CD14-positive monocyte (primary cell): ENCODE results near the gene CHST2. TPM values are rescaled to one million over a fixed set of nuclear protein-coding genes. Genes with fewer than 3 reads are reported as not detected.

Experiments
- DNase-seq, 3 donors: peaks; one replicate each; pipeline ENCODE4 v3.0.0-alpha.2; 2011 to 2022
- H2AFZ ChIP-seq: 2 replicates; pipeline ENCODE4 v1.6.0; 2012; ENCODE audit warnings: mild to moderate bottlenecking, low read depth, low read length, inconsistent platforms; ENCODE audit not compliant: insufficient read depth, poor library complexity, severe bottlenecking
- H3K27ac ChIP-seq, 2 donors: 1 replicate in 1 of 2; 2 replicates in 1 of 2; pipeline ENCODE4 v1.5.1; 2012 to 2013; ENCODE audit warnings: low read length in 2 of 2, control low read depth in 1 of 2, inconsistent platforms in 1 of 2, low read depth in 1 of 2, mild to moderate bottlenecking in 1 of 2
- H3K27me3 ChIP-seq, 2 donors: one replicate each; pipeline versions ENCODE4 v1.6.0 to v1.6.1; 2011 to 2013; ENCODE audit warnings: low read length in 2 of 2; ENCODE audit not compliant: control insufficient read depth in 2 of 2, insufficient read depth in 2 of 2
- H3K36me3 ChIP-seq, 2 donors: replicated peaks in 1 of 2; 1 replicate in 1 of 2; 2 replicates in 1 of 2; pipeline versions ENCODE4 v1.5.1 to v1.6.1; 2012 to 2013; ENCODE audit warnings: low read length in 2 of 2, control low read depth in 1 of 2, inconsistent platforms in 1 of 2, mild to moderate bottlenecking in 1 of 2; ENCODE audit not compliant: insufficient read depth in 2 of 2, control insufficient read depth in 1 of 2
- H3K4me1 ChIP-seq, 2 donors: 1 replicate in 1 of 2; 2 replicates in 1 of 2; pipeline versions ENCODE4 v1.5.1 to v1.6.1; 2012 to 2013; ENCODE audit warnings: low read length in 2 of 2, control low read depth in 1 of 2, inconsistent platforms in 1 of 2, mild to moderate bottlenecking in 1 of 2, moderate library complexity in 1 of 2; ENCODE audit not compliant: insufficient read depth in 2 of 2, control insufficient read depth in 1 of 2
- H3K4me2 ChIP-seq: replicated peaks from 2 replicates; pipeline ENCODE3; 2012; ENCODE audit warnings: low read length, moderate library complexity, mild to moderate bottlenecking; ENCODE audit not compliant: poor library complexity, severe bottlenecking; ENCODE audit errors: extremely low read depth
- H3K4me3 ChIP-seq, 3 experiments: fragments of 200-600 bp in 1 of 3; sonication (generic) in 1 of 3; replicated peaks in 1 of 3; 1 replicate in 2 of 3; 2 replicates in 1 of 3; pipeline ENCODE4 v1.5.1; 2011 to 2013; ENCODE audit warnings: low read length in 3 of 3, mild to moderate bottlenecking in 3 of 3, control low read depth in 2 of 3, low read depth in 2 of 3, inconsistent platforms in 1 of 3, moderate library complexity in 1 of 3
- H3K79me2 ChIP-seq: 2 replicates; pipeline ENCODE4 v1.6.0; 2012; ENCODE audit warnings: mild to moderate bottlenecking, control low read depth, inconsistent platforms, low read length, moderate library complexity; ENCODE audit not compliant: insufficient read depth
- H3K9ac ChIP-seq: 2 replicates; pipeline ENCODE4 v1.6.0; 2017; ENCODE audit warnings: low read length, mild to moderate bottlenecking; ENCODE audit not compliant: insufficient read depth, poor library complexity, severe bottlenecking
- H3K9me3 ChIP-seq, 2 donors: replicated peaks in 1 of 2; 1 replicate in 1 of 2; 2 replicates in 1 of 2; pipeline versions ENCODE4 v1.5.1 to v1.6.1; 2012 to 2013; ENCODE audit warnings: low read length in 2 of 2, control low read depth in 1 of 2; ENCODE audit not compliant: control insufficient read depth in 1 of 2, insufficient read depth in 1 of 2
- H4K20me1 ChIP-seq: 2 replicates; pipeline ENCODE4 v1.6.0; 2012; ENCODE audit warnings: mild to moderate bottlenecking, low read length, control low read depth, moderate library complexity; ENCODE audit not compliant: insufficient read depth
- H3K27ac Mint-ChIP-seq, 7 donors: one replicate each; pipeline ENCODE4 v1.8.0; 2020; ENCODE audit warnings: mild to moderate bottlenecking in 7 of 7, mixed read lengths in 7 of 7, moderate library complexity in 6 of 7, inconsistent platforms in 2 of 7
- H3K27me3 Mint-ChIP-seq, 3 donors: one replicate each; pipeline ENCODE4 v1.8.0; 2021 to 2022; ENCODE audit warnings: low read depth in 3 of 3, mild to moderate bottlenecking in 3 of 3, mixed read lengths in 3 of 3, moderate library complexity in 3 of 3, inconsistent platforms in 1 of 3
- H3K36me3 Mint-ChIP-seq, 2 donors: one replicate each; pipeline ENCODE4 v1.8.0; 2020; ENCODE audit warnings: mixed read lengths in 2 of 2, inconsistent platforms in 1 of 2, mild to moderate bottlenecking in 1 of 2
- H3K4me1 Mint-ChIP-seq: one replicate; pipeline ENCODE4 v1.8.0; 2020; ENCODE audit warnings: mild to moderate bottlenecking, mixed read lengths
- H3K4me3 Mint-ChIP-seq, 2 donors: one replicate each; pipeline ENCODE4 v1.8.0; 2020; ENCODE audit warnings: mild to moderate bottlenecking in 2 of 2, mixed read lengths in 2 of 2, moderate library complexity in 1 of 2
- H3K9me3 Mint-ChIP-seq, 7 donors: one replicate each; pipeline ENCODE4 v1.8.0; 2020 to 2022; ENCODE audit warnings: mixed read lengths in 7 of 7, mild to moderate bottlenecking in 6 of 7, moderate library complexity in 6 of 7, inconsistent platforms in 2 of 7
- CTCF ChIP-seq: fragments of 200-600 bp; IDR thresholded peaks from one replicate; pipeline ENCODE4 v1.8.0; 2022; ENCODE audit warnings: antibody characterized with exemption, mild to moderate bottlenecking
- WGBS: methylation state at CpG from one replicate; pipeline ENCODE4 v1.1.5; 2013; ENCODE audit warnings: missing lambda C conversion rate; ENCODE audit not compliant: insufficient coverage; 5-methylcytosine and 5-hydroxymethylcytosine counted together
- intact Hi-C, 2 donors: fragments of 100-400 bp; cut with micrococcal nuclease; formaldehyde crosslinking; loops; one replicate each; pipeline versions ENCODE4 v1.15.0 to v1.15.1; 2023
- polyA plus RNA-seq, 3 donors: library from polyadenylated mRNA; depleted of rRNA in 1 of 3; unstranded in 2 of 3; stranded (reverse) in 1 of 3; fragments of 300-500 nt in 2 of 3; fragments of >200 nt in 1 of 3; fragmentation: Illumina TruSeq in 2 of 3; gene quantifications; 1 replicate in 2 of 3; 2 replicates in 1 of 3; pipeline ENCODE4 v1.2.3, GENCODE V29; 2012 to 2021

The CHST2 gene
- polyA plus RNA-seq, 3 donors = 6.1 to 18.0 (median 9.6) TPM

DNA sequence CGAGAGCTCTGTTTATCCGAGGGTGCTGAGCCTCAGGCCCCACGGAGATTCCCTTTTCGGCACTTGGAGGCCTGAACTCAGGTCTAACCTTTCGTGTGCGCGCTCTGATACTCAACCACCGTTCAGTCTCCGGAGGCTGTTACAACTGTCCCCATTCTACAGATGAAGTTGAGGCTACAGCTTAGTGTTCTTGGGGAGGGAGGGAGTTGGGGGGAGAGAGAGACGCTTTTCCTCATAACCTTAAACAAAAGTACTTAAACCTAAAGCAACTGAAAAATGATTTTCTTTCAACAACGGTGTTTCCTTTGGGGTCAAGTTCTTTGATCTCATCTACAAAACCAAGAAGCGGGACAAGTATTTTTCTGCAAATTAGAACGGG, 952 bp upstream of the CHST2 start:
- no peak for DNase-seq
- Mint-ChIP-seq H3K4me1 (peaks cover 30% of the 10 kb centered on the region), H3K27ac (peak overlapping the region in 5 of 7 donors; percentile 57 to 87 (median 80)), H3K9me3 (peaks cover 0 to 5% (median 0%) of the 10 kb centered on the region in 7 donors), H3K36me3 (peaks cover 5 to 8% of the 10 kb centered on the region in 2 donors), H3K4me3 (peak overlapping the region; percentile 94 to 95), H3K27me3 (peaks cover 17 to 20% (median 17%) of the 10 kb centered on the region in 3 donors)
- H3K4me1 ChIP-seq = peaks cover 31 to 48% of the 10 kb centered on the region in 2 donors
- peak overlapping the region; percentile 99 for H2AFZ ChIP-seq
- H3K36me3 ChIP-seq = no peaks in the 10 kb centered on the region
- H3K27me3 ChIP-seq = peaks cover 0 to 5% of the 10 kb centered on the region in 2 donors
- peak overlapping the region; percentile 77 for H3K9ac ChIP-seq
- no peaks in the 10 kb centered on the region for H4K20me1 ChIP-seq
- H3K4me2 ChIP-seq = peak overlapping the region; percentile 98
- 71% methylated on average over 8 of the region's 13 CpGs for WGBS
- intact Hi-C loops = no loop called here
- no peaks in the 10 kb centered on the region for H3K9me3 ChIP-seq
- H3K4me3 ChIP-seq = peak overlapping the region; percentile 46 to 98 (median 94)
- peaks cover 28% of the 10 kb centered on the region for H3K79me2 ChIP-seq
- peak overlapping the region; percentile 72 to 85 for H3K27ac ChIP-seq
- TF ChIP-seq CTCF = no peak

- H3K9me3 Mint-ChIP-seq = peaks cover 0 to 5% (median 0%) of the 10 kb centered on the region in 7 donors
- peaks cover 41% of the 10 kb centered on the region for H3K79me2 ChIP-seq
Measured at GRCh38 chr3:143119974-143120715, 574 bp downstream of the CHST2 start.

More at GRCh38 chr3:143119974-143120715, 574 bp downstream of the CHST2 start:
- no peaks in the 10 kb centered on the region for H3K36me3 ChIP-seq
- peaks cover 0 to 5% of the 10 kb centered on the region in 2 donors for H3K27me3 ChIP-seq
- H3K4me1 ChIP-seq = peaks cover 41 to 63% of the 10 kb centered on the region in 2 donors
- peak overlapping the region; percentile 99 for H2AFZ ChIP-seq
- Mint-ChIP-seq H3K4me1 (peaks cover 42% of the 10 kb centered on the region), H3K27me3 (peaks cover 13 to 20% (median 17%) of the 10 kb centered on the region in 3 donors), H3K4me3 (peak overlapping the region; percentile 93 to 95), H3K36me3 (peaks cover 5 to 8% of the 10 kb centered on the region in 2 donors), H3K27ac (peak overlapping the region in 6 of 7 donors; percentile 46 to 91 (median 64))
- no peak for TF ChIP-seq CTCF
- H3K4me2 ChIP-seq = peak overlapping the region; percentile 98
- DNase-seq = peak in 1 of 3 donors; percentile 15
- peak overlapping the region; percentile 70 to 98 (median 94) for H3K4me3 ChIP-seq
- WGBS = under 1% methylated on average over 84 of the region's 85 CpGs
- peak overlapping the region in 1 of 2 donors; percentile 85 for H3K27ac ChIP-seq
- intact Hi-C loops = loop anchor here (5.0 to 10.0 kb wide), 4 partner anchors 42 to 552 kb away; no protein-coding TSS in a partner anchor
- H3K9me3 ChIP-seq = no peaks in the 10 kb centered on the region
- H4K20me1 ChIP-seq = no peaks in the 10 kb centered on the region
- H3K9ac ChIP-seq = peak overlapping the region; percentile 77
